ENCODE data around the gene ZDHHC4. TPM values are rescaled to one million over a fixed set of nuclear protein-coding genes. Genes with fewer than 3 reads are reported as not detected.
A peak's percentile ranks its signal among the peaks of the same experiment; 100 is the strongest.

The ZDHHC4 gene
- total RNA-seq, 4 donors from 2014 or later: 29.6 to 52.0 (median 44.8) TPM

- Histone ChIP-seq H3K27me3 (no peaks in the 10 kb centered on the region), H3K9me3 (no peaks in the 10 kb centered on the region), H3K4me3 (peak overlapping the region; percentile 59 to 90 (median 76)), H3K27ac (peak overlapping the region in 3 of 4 donors; percentile 83 to 97 (median 95)), H3K36me3 (peaks cover 0 to 45% (median 0%) of the 10 kb centered on the region in 3 donors), H3K4me1 (peaks cover 0 to 17% (median 11%) of the 10 kb centered on the region in 4 donors)
- TF ChIP-seq CTCF (IDR thresholded peaks at IDR 0.05): no peak
- DNase-seq: no peak
Measured at GRCh38 chr7:6589151-6589828, 12.0 kb downstream of the ZDHHC4 start.

GRCh38 chr7:6589829-6590644, 12.8 kb downstream of the ZDHHC4 start, which contains the start of gene INTS15:
INTS15 (plus strand) TSS chr7:6590021; CDS start chr7:6590284, 263 bp downstream.
- H3K9me3 ChIP-seq: no peaks in the 10 kb centered on the region

GRCh38 chr7:6590645-6591110, 13.4 kb downstream of the ZDHHC4 start:
- Histone ChIP-seq H3K4me3 (peak overlapping the region; percentile 59 to 90 (median 76)), H3K27me3 (no peaks in the 10 kb centered on the region), H3K36me3 (peaks cover 0 to 45% (median 0%) of the 10 kb centered on the region in 3 donors), H3K27ac (peak overlapping the region; percentile 77 to 97 (median 89)), H3K4me1 (peaks cover 0 to 17% (median 11%) of the 10 kb centered on the region in 4 donors), H3K9me3 (no peaks in the 10 kb centered on the region)
- no peak for TF ChIP-seq CTCF (IDR thresholded peaks at IDR 0.05)
- no peak for TF ChIP-seq POLR2A (IDR thresholded peaks at IDR 0.05)
- DNase-seq: no peak

More at GRCh38 chr7:6589829-6590644, 12.8 kb downstream of the ZDHHC4 start, which contains the start of gene INTS15:
- H3K36me3 ChIP-seq: peaks cover 0 to 45% (median 0%) of the 10 kb centered on the region in 3 donors
- peak; percentile 71 to 88 (median 88) for DNase-seq
- peak within 1 kb of the TSS; percentile 59 to 90 (median 76) for H3K4me3 ChIP-seq
- peak within 1 kb of the TSS; percentile 77 to 97 (median 89) for H3K27ac ChIP-seq
- no peaks in the 10 kb centered on the region for H3K27me3 ChIP-seq
- peaks cover 0 to 17% (median 11%) of the 10 kb centered on the region in 4 donors for H3K4me1 ChIP-seq
- TF ChIP-seq CTCF (IDR thresholded peaks at IDR 0.05) (peak; percentile 70 to 98 (median 94)), POLR2A (IDR thresholded peaks at IDR 0.05) (peak in 1 of 2 donors; percentile 88)

GRCh38 chr7:6600093-6600492, 22.8 kb downstream of the ZDHHC4 start:
- H3K36me3 ChIP-seq: peaks cover 0 to 83% (median 0%) of the 10 kb centered on the region in 3 donors

More at GRCh38 chr7:6600093-6600492, 22.8 kb downstream of the ZDHHC4 start:
- Histone ChIP-seq H3K4me1 (no peaks in the 10 kb centered on the region), H3K27ac (no peak overlapping the region), H3K27me3 (no peaks in the 10 kb centered on the region), H3K4me3 (no peak overlapping the region), H3K9me3 (no peaks in the 10 kb centered on the region)
- TF ChIP-seq POLR2A (IDR thresholded peaks at IDR 0.05): no peak
- TF ChIP-seq CTCF (IDR thresholded peaks at IDR 0.05): no peak
- DNase-seq: no peak

Data from Peyer's patch (tissue), 4 donors.